SKM-1 (cell line): Measurements from ENCODE around the gene PRKG1.
"Not testable (repeated sequence)": the region's sequence is repeated elsewhere in the genome, so short reads cannot be mapped to it uniquely, and the experiment has no call there.

Experiments used
- DNase-seq: peaks from one replicate; lab custom pipeline; 2025; ENCODE audit not compliant: unreplicated experiment; lab: John Stamatoyannopoulos, UW

Gene PRKG1

DNA sequence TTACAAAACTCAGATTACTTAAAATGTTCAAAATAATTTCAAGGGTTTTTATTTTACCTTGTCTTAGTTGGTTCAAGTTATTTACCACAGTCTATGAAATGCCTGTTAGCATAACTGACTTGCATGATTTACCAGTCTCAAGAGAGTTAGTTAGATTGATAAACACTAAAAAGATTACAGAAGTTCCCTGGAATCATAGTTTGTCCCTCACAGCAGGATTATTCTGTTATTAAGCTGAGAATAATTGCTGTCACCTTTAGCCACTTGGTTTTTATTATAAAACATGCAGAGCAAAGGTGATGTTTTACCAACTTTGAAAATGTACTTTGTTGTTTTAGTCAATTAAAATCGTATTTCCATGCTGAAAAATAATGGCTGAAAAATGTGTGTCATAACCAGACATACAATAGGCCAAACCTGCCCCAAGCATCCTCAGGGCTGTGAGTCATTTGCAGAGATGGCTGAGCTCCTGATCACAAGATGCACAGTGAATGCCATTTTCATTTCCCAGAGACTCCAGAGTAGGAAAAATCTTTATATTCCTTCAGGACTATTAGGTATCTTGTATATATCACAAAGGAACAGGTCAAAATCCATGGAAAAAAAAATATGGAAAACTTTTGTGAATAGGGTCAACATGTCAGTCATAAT, 1152.0 kb downstream of the PRKG1 start:
- DNase-seq, result no peak

DNA sequence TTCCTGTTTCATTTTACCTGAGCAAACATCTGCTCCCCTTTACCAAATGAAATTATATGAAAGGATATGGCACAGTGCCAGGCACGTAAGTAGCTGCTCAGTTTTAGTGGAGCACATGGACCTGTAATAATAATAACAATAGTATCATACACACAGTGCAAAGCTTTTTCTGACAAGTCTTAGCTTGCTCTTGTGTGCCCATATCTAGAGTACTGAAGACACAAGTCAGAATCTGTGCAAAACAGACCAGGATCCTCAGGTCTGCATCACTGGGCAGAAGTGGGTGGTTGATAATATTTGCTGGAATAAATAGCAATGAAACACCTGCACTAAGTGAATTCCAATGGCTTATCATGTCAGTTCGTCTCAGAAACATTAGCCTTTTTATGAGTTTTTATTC, 1154.3 kb downstream of the PRKG1 start:
- DNase-seq, result no peak

DNA sequence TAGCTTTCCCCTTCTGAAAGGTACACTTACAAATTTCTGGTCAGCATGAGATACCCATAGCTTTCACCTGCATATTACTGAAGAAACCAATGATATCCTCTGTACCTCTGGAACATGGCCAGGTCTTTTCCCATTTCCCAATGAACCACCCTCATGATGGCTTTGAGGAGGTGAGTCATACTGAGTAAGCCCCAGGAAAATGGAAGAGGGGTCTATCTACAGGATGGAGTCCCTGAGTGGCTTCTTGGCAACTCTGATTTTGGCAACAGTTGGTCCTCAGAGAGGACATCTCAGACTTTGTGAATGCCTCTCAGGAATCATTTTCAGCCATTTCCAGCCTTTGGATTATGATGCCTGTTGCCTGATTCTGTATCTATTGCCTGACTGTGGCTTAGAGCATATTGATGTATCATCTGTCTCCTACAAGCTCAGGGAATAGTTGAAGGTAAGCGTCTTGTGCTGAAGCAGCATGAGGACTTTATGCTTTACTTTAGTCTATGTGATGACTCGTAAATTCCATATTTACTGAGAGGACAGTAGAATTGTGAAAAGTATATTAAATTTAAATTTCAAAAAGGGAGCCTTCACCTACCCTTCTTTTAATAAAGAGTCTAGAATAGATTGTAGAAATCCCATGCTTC, 1155.1 kb downstream of the PRKG1 start:
- no peak for DNase-seq

DNA sequence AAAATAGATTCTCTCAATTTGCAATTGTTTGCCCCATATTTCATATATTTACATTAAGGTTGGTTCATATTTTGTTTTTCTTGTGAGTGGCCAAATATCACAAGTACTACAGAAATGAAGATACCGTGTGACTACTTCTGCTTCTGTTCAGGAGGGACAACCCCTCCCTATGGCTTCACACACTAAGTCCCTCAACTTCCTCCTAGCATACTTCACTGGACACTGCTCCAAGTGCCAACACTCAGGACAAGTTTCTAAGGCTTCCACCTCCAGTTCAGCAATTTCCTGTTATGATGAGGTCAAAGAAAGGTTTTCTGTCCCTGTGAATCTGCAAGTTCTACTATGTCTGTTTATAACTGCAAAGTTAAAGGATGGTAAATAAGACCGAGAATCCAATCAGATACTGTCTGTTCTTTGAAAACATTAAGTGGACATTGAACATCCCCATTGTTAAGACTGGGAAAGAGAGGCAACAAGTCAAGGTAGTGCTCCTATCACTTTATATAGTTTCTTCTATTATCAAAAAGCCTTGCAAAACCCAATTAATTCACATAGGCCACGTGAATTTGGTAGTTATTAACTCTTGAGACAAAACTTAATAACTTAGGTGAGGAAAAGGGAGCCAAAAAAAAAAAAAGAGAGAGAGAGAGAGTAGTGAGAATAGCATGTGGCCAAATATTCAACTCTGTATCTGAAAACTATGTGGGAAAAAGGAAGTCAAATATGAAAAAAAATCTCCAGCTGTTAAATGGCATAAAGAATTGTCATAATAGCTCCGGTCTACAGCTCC, 1158.5 kb downstream of the PRKG1 start:
- peak; percentile 73 for DNase-seq

DNA sequence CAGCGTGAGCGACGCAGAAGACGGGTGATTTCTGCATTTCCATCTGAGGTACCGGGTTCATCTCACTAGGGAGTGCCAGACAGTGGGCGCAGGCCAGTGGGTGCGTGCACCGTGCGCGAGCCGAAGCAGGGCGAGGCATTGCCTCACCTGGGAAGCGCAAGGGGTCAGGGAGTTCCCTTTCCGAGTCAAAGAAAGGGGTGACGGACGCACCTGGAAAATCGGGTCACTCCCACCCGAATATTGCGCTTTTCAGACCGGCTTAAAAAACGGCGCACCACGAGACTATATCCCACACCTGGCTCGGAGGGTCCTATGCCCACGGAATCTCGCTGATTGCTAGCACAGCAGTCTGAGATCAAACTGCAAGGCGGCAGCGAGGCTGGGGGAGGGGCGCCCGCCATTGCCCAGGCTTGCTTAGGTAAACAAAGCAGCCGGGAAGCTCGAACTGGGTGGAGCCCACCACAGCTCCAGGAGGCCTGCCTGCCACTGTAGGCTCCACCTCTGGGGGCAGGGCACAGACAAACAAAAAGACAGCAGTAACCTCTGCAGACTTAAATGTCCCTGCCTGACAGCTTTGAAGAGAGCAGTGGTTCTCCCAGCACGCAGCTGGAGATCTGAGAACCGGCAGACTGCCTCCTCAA, 1159.2 kb downstream of the PRKG1 start:
- not testable (repeated sequence) for DNase-seq

DNA sequence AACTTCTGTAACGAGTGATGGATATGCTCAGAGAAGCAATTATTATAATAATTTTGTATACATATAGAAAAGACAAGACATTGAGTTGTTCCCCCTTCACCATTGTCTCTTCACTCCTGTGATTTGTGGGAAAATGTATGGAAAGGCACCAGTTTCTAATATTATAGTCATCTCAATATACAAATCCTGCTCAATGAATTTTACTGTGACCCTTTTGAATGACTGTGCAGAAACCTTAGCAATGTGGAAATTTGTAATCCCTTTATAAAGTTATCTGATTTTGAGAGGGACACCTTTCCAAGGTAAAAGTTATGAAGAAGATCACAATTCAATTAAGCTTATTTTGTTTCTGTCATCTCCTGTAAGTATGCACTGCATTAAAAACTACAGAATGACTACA, 1165.5 kb downstream of the PRKG1 start:
- DNase-seq, result no peak

DNA sequence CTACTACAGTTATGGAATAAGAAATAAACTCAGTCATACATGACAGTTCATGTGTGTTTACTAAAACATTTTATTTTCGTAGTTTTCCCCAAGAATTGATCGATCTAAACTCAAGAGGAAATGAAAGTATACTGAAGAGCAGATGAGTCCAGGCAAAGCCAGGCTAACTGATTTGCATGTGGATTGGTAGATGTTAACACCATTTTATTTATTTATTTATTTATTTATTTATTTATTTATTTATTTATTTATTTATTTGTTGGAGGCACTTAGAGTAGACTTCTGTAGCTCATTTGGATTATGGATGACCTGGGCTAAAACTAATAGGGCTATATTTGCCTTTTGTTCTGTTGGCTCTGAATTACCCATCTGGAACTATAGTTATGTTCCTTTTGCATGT, 1171.3 kb downstream of the PRKG1 start:
- no peak for DNase-seq

DNA sequence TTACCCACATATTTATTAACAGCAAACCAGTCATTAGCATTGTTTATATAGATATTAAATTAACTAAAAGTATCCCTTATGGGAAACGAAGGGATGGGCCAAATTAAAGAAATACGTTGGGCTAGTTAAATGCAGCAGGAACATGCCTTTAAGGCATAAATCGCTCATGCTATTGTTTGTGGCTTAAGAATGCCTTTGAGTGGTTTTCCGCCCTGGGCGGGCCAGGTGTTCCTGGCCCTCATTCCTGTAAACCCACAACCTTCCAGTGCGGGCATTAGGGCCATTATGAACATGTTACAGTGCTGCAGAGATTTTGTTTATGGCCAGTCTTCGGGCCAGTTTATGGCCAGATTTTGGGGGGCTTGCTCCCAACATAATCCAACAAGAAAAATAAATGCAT, 1173.6 kb downstream of the PRKG1 start:
- DNase-seq, result not testable (repeated sequence)

DNA sequence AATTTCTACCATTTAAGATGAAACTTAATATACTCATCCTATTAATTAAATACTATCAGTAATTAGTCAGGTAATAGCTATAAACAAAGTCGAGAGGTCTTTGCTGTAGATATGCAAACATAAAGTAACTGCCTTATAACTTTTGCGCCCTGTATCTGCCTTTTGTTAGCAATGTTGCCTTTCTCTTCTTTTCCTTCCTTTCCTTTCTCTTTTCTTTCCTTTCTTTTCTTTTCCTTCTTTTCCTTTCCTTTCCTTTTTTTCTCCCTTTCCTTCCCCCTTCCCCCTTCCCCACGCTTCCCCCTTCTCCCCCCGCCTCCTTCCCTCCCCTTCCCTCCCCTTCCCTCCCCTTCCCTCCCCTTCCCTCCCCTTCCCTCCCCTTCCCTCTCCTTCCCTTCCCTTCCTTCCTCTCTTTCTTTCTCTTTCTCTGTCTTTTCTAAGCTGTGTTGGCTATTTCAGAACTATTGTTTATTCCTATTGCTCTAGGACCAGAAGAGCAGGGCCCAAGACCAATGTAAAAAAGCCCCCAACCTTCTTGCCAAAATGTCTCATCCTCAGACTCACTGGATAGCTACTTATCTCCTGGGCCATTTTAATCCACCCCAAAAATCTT, 1174.5 kb downstream of the PRKG1 start:
- DNase-seq, result no peak

DNA sequence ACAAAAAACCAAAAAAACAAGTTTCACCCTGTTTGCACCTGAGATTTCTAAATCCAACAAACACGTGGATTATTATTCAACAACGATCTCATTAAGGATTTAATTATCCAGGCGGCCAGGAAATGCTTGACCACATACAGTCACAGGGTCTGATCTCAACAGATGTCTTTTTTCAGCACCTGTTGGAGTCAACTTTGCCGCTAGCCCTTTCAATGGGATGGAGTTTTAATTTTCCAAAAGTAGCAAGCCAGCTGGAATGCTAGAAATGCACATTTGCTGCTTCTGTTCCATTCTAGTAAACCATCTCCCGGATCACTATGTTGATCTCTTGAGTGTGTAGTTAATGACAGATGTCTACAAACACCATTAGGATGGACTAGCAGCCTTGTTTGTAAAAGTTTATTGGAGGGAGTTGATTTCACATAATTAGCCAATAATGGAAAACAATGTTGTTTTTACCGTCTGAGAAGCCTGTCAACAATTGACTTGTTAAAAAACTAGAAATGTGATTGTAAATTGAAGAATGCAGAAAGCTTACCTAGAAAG, 1175.6 kb downstream of the PRKG1 start:
- no peak for DNase-seq

DNA sequence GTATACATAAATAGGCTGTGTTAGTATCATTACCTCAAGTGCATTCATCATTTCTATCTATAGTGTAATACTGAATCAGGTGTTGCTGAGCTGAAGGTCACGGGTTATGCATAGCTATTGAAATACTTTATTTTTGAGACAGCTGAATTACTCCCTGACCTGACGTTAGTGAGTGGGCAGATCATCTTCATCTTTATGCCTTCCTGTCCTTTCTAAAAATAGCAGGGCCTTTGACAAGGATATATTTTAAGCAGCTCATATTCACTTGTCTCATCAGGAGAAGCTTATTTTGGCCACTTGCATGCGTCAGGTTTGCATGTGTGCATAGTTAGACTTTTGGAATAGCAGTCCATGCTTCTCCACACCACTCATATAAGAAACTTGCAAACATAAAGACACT, 1176.2 kb downstream of the PRKG1 start:
- DNase-seq, result no peak

DNA sequence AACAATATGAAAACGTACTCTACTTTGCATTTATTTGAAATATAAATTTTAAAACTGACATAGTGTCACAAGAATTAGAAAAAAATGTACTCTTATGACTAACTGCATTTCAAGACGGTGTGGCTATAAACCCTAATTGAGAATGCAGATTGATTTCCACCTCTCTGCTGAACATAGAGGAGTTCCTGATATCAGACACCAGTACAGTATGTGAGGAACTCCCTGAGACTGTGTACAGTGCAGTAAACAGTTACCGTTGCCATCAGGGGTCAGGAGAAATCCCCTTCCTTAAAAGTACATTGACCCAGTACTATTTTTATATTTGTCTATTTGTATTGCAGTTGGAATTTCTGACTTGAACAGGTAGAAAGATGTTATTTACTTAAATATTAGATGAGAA, 1178.0 kb downstream of the PRKG1 start:
- DNase-seq, result no peak

DNA sequence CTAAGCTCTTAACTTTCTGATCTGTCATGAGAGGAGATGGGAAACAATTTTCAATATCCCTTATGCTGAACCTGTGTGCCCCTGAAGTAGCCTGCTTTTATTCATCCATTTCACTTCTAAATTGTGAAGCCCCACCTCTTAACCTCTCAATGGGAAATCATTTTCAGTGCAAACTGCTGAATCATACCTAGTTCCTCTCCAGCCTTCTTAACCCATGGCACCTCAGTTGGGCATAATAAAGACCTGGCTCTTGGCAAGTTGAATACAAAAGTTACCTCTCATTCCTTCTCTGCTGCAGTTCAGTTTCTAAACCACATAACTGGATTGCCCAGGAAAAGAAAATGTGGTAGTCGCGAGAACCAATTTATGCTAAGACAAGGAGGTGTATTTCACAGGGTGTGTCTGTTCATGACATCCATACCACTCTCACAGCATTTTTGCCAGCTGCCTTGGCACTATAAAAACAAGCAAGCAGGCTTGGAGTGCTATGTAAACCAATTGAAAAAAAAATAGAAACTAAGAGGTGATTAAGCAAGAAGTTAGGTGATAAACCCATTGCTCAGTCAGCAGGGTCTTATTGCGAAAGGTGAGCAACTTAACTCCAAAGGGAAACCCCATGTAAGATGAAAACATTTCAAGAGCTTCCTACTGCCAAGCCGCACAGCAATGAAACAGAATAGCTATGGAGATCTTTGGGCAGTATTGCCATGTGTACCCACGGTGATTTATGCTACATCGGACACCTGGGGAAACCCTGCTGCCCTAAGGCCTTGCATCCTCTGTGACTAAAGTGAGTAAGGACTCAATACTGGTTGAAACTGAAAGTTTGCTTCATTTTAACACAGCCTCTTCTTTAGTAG, 1182.8 kb downstream of the PRKG1 start:
- DNase-seq, result peak; percentile 41

DNA sequence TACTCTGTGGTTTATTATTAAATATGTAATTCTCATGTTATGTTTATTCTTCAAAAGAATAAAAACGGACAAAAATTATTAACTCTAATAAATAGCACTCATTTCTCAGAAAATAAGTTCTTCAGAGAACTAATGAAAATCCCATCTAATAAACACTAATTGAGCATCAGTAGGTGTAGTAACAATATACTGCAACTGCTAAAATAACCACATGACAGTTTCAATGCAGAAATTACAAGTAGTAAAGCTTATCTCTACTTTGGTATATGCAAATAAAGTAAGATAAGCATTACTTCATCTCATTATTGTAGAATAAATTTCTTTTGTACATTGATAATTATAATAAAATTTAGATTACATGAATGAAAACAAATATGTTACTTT, 1183.4 kb downstream of the PRKG1 start:
- no peak for DNase-seq

DNA sequence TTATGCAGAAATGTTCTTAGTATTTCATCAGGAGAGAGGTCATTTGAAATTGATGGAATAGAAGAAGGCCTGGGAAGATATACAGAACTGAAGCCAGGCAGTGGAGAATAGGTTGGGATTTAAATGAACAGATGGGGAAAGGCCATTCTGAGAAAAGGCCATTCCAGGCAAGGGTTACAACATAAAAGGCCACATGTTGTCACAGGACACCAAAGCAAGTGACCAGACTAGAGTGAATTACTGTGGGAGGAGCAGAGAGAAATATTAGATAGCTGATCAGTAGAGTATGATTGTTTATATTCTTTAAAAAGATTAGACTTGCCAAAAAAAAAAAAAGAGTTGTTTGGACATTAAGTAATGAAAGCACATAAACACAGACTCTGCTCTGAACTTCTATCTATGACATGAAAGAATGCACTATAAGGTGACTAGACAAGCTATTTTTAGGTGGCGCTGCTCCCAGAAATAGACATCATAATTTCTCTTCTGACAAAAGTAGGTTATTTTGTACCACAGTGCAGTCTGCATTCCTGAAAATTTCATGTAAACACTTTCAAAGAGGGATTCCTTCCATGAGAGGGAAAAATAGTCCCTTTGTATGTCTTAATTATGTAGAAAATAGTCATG, 1184.6 kb downstream of the PRKG1 start:
- no peak for DNase-seq

DNA sequence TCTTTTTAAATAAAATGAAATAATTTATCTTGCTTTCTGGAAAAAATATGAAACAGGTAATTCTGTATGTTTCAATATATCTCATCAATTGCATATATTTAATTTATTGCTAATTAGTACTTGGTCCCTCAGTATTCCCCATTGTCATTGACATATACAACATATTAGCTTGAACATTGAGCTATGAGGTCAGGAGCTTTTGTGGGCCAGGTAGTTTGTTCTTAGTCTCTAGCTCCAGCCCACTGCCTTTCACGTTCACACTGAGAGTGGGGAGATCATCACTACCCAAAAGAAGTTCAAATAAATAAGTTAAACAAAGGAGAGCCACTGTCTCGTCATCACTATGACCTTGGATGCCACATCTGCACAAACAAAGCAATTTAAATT, 1185.1 kb downstream of the PRKG1 start:
- no peak for DNase-seq

DNA sequence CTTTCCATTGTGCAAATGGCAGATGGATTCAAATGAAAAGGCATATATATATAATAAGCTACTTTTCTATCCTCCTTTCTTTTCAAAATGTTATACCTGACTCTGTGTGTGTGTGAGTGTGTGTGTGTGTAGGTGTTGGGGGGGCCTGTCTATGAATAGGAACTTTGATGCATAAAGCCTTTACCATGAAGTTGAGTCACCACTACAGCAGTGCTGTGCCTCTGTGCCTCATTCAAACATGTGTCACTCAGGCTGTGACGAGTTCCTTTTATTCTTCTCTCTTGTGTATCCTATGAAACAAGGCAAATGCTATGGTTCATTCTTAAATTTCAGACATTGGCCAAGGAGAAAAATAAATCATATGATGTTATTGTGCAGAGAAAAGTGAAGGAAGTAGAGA, 1187.1 kb downstream of the PRKG1 start:
- no peak for DNase-seq

DNA sequence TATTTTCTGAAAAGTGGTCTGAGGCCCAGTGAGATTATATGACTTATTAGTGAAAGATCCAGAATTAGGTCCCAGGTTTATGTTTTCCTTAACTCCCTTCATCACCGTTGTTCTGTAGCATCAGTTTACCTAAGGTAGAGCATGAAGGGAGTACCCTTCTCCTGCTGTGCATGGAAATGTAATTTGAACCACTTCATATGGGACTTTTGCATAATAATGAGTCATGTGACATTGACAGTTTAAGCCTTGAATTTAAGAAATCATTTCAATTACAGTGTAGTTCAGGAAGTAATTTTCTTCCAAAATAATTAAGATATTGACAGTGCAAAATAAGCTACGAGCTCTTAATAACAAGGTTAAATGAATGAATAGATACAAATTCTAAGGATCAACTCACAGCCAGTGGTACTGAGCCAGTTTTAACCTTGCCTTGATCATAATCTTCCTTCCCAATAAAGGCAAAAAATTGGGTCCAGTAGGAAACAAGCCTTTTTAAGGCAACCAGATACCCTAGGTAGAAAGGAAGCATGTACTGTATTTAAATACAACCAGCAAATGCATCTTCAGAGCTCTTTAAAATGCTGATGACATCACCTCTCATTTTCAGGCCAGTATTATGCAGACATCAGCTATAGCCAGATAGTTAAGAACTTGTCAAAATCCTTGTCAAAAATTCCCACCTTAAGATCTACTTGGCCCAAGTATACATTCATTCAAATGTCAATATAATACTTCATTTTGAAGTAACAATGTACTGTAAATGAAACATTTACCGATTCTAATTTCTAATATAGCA, 1191.0 kb downstream of the PRKG1 start:
- DNase-seq, result no peak

DNA sequence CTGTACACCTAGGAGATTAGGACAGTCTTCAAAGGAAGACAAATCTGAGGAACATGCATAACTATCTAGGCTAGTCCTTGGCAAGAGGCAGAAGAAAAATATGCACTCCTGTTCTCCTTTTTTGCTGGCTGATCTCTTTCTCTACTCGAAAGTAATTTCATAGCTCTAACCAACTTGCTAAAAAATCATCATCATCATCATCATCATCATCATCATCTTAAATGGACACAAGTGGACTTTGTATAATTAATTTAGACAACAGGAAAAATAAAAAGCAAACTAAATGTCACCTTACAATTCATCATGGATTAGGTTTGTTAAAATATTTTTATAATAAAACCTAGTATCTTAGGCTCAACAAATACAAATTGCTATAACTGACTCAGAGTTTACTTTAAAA, 1192.6 kb downstream of the PRKG1 start:
- no peak for DNase-seq
